Stimulated activated CD4-positive, alpha-beta T cell treated with anti-CD3 and anti-CD28 coated beads, TNF-alpha, amount 100 ng/mL, for 1 hour (primary cell): ENCODE measurements around the gene CD48.
"Not testable (repeated sequence)": the region's sequence is repeated elsewhere in the genome, so short reads cannot be mapped to it uniquely, and the experiment has no call there.

Source experiments
- DNase-seq, 3 donors: peaks; one replicate each; pipeline ENCODE4 v3.0.0-alpha.2; 2020; ENCODE audit warnings: low read depth in 3 of 3, low spot score in 1 of 3

Gene CD48

GRCh38 chr1:160741612-160742348 lies 30.2 kb upstream of the CD48 start:
- no peak for DNase-seq

- no peak for DNase-seq
Observed at GRCh38 chr1:160741092-160741501, 29.5 kb upstream of the CD48 start.

- no peak for DNase-seq
Observed at GRCh38 chr1:160740133-160740688, 28.6 kb upstream of the CD48 start.

- no peak for DNase-seq
Observed at GRCh38 chr1:160739098-160739511, 27.5 kb upstream of the CD48 start, which contains the start of gene SLAMF7. Gene SLAMF7 (plus strand): TSS chr1:160739247. CDS start chr1:160739302, 55 bp downstream.

- DNase-seq, result no peak
Observed at GRCh38 chr1:160738271-160738670, 26.6 kb upstream of the CD48 start.

- no peak for DNase-seq
Observed at GRCh38 chr1:160734301-160734700, 22.7 kb upstream of the CD48 start.

GRCh38 chr1:160733898-160734297 lies 22.3 kb upstream of the CD48 start:
- no peak for DNase-seq

GRCh38 chr1:160731990-160732389 lies 20.4 kb upstream of the CD48 start:
- no peak for DNase-seq

- DNase-seq, result not testable (repeated sequence)
Observed at GRCh38 chr1:160731564-160731963, 19.9 kb upstream of the CD48 start.

- DNase-seq, result no peak
Observed at GRCh38 chr1:160727316-160727640, 15.7 kb upstream of the CD48 start.

- DNase-seq, result no peak
Observed at GRCh38 chr1:160726498-160727315, 15.1 kb upstream of the CD48 start.

GRCh38 chr1:160726114-160726497 lies 14.5 kb upstream of the CD48 start:
- DNase-seq, result no peak

GRCh38 chr1:160724465-160725242 lies 13.0 kb upstream of the CD48 start:
- DNase-seq, result no peak

- no peak for DNase-seq
Observed at GRCh38 chr1:160723332-160723731, 11.7 kb upstream of the CD48 start.

GRCh38 chr1:160722726-160723125 lies 11.1 kb upstream of the CD48 start:
- DNase-seq, result no peak

GRCh38 chr1:160721473-160721872 lies 9.9 kb upstream of the CD48 start:
- no peak for DNase-seq

GRCh38 chr1:160720356-160721085 lies 8.9 kb upstream of the CD48 start:
- DNase-seq, result no peak

- no peak for DNase-seq
Observed at GRCh38 chr1:160718210-160718609, 6.6 kb upstream of the CD48 start.

- DNase-seq, result no peak
Observed at GRCh38 chr1:160717306-160717705, 5.7 kb upstream of the CD48 start.

GRCh38 chr1:160716013-160716412 lies 4.4 kb upstream of the CD48 start:
- DNase-seq, result no peak
